GM21367 (cell line): ENCODE results near the gene PSKH1.
"Not testable (repeated sequence)": the region's sequence is repeated elsewhere in the genome, so short reads cannot be mapped to it uniquely, and the experiment has no call there.

ENCODE experiments used
- ATAC-seq: cut with Tn5 transposase; IDR thresholded peaks from one replicate; pipeline ENCODE4 v1.9.1; 2021; ENCODE audit not compliant: unreplicated experiment

PSKH1 gene

DNA sequence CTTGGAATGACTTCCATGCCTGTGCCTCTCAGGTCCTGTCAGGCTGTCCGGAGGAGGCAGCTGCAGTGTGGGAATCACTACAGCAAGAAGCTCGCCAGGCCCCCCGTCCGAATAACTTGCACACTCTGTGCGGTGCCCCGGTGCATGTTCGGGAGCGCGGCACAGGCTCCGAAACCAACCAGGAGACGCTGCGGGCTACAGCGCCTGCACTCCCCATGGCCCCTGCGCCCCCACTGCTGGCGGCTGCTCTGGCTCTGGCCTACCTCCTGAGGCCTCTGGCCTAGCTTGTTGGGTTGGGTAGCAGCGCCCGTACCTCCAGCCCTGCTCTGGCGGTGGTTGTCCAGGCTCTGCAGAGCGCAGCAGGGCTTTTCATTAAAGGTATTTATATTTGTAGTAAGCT lies 7.1 kb upstream of the PSKH1 start:
- ATAC-seq: no peak

GRCh38 chr16:67886387-67886786 lies 6.7 kb upstream of the PSKH1 start:
- no peak for ATAC-seq

- ATAC-seq: no peak
These were observed 4.7 kb upstream of the PSKH1 start for GRCh38 chr16:67888331-67888730.

- no peak for ATAC-seq
These were observed 679 bp upstream of the PSKH1 start for GRCh38 chr16:67892375-67892774.

DNA sequence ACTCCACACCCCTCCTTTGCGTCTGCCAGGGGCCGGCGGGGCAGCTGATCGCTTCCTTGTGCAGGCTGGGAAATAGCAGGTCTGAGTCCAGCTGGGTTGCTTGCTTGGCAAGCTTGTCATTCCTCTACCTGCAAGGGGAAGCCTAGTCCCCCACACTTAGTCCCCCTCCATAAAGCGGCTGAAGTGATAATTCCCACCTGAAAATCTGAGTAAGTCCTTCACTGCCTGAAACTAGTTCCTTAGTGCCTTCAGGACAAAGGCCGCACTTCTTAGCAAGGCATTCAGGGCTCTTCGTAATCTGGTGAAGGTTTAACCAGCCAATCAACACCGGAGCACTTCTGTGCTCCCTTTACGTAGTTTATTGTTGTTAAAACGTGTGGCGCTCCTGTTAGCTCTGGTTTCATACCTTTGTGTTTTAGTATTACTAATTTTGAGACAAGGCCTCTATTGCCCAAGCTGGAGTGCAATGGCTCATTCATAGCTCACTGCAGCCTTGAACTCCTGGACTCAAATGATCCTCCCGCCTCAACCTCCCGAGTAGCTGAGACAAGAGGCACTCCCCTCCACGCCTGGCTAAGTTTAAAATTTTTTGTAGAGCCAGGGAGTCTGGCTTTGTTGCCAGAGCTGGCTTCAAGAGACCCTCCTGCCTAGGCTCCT lies 817 bp downstream of the PSKH1 start:
- peak; percentile 16 for ATAC-seq

GRCh38 chr16:67897231-67897630 lies 4.2 kb downstream of the PSKH1 start:
- ATAC-seq: no peak

DNA sequence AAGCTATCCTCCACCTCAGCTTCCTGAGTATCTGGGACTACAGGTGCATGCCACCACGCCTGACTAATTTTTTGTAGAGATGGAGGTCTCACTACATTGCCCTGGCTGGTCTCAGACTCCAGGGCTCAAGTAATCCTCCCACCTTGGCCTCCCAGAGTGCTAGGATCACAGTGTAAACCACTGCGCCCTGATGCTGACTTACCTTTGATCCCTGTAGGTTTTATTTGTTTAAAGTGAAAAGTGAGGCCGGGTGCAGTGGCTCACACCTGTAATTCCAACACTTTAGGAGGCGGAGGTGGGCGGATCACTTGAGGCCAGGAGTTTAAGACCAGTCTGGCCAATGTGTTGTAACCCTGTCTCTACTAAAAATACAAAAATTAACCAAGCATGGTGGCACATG lies 8.7 kb downstream of the PSKH1 start:
- ATAC-seq: no peak

DNA sequence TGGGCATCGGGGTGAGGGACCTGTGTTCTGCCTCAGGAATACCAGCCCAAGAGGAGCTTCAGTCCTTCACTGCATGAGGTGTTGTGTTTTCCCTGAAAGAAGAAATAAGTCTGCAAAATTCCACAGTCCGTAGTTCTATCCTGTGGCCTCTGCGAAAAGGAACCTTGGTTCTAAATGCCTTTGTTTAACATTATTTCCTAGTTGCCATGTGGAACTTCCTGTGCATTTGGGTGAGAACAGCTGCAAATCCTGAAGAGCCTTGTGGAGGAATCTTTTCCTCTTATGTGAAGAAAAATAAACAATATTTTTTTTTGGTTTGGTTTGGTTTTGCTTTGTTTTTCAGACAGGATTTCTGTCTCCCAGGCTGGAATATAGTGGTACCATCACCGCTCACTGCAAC lies 9.8 kb downstream of the PSKH1 start:
- no peak for ATAC-seq

- ATAC-seq: no peak
These were observed 14.5 kb downstream of the PSKH1 start for GRCh38 chr16:67907397-67908180.

- ATAC-seq: no peak
These were observed 16.1 kb downstream of the PSKH1 start for GRCh38 chr16:67909056-67909742.

GRCh38 chr16:67910158-67910557 lies 17.1 kb downstream of the PSKH1 start:
- ATAC-seq: no peak

DNA sequence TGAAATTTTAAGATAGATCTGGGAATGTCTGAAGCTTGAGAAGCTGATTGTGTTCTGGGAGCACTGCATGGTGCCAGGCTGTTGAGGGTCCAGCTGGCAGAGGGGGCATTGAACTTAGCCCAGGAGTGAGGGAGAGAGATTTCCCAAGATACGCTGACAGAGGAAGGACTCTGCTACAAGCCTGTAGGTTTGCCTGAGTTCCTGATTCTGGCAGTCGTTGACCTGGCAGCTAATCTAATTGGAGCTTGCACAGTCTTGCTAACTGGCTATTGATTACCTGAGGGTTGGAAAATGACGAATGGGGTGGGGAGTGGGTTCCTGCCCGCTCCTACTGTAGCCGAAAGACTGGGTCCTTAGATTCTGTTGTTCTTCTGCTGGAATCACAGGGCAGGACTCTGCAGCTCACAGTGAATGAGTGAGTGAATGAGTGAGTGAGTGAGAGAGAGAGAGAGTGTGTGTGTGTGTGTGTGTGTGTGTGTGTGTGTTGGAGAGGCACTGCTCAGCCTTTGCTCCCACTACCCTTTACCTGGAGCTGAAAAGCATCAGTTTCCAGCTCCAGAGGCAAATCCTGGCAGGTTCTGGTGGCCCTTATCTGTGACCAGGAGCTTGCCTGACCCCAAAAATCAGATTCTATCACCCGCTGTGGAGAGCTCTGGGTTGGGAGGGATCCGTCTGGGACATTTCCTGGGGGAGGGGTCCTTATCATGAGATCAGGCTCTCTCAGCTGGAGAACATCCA lies 21.9 kb downstream of the PSKH1 start:
- ATAC-seq: no peak

DNA sequence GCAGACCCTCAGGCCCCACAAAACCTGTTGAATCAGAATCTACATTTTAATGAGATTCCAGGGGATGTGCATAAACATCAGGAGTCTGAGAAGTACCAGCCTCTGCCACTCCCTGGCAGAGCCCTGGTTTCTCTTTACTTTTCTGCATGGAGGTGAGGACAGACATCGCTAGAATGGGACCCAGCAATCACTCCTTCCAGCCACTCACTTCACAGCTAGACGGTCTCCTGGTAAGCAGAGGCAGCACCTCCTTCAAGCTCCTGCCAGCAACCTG lies 22.4 kb downstream of the PSKH1 start:
- ATAC-seq: not testable (repeated sequence)

GRCh38 chr16:67915831-67916723 lies 23.0 kb downstream of the PSKH1 start:
- ATAC-seq: no peak

DNA sequence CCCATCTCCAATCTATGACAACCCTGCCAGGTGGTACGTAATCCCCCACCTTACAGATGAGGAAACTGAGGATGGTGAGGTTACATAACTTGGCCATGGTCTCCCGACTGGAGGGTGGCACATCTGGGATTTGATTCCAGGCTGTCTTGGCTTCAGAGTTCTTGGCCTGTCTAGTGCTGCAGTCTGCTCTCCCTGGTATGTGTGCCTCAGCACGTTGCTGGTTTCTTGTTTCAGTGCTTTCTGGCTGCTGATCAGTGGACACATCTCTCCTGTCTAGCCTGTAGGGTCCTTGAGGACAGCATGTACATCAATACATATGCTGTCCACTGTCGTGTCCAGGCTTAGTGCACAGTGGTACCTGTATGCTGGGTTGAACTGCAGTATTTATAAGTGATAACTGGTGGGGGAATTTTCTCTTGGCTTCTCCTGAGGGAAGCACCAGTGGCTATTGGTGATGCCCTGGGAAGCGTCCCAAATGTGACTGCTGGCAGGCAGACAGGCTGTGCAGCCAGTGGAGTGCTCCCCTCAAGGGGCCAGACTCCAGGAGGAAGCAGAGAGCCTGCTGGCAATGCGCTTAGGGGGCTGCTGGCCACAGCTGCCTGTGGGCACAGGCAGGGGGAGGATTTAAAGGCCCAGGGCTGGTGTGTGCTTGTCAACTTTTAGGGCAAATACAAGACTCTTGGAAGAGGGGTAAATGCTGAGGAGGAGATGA lies 24.2 kb downstream of the PSKH1 start:
- ATAC-seq: no peak

DNA sequence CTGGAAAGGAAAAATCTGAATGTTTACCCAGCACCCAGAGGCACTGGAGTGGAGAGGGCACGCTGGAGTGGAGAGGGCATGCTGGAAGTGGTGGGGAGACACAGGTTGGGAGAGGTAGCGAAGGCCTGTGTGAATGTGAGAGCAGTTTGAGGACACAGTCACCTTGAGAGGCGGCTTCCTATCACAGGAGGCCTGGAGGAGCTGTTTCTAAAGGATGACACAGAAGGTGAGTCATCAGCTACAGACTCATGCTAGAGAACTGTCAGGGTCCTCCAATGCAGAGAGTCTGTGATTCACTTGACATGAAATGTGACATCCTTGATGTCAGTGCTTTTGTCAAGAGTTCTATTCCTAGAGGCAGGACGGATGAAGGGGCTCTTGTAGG lies 24.8 kb downstream of the PSKH1 start:
- no peak for ATAC-seq

- ATAC-seq: no peak
These were observed 26.7 kb downstream of the PSKH1 start for GRCh38 chr16:67919622-67920221.

GRCh38 chr16:67922221-67922620 lies 29.2 kb downstream of the PSKH1 start:
- ATAC-seq: no peak

- no peak for ATAC-seq
These were observed 29.7 kb downstream of the PSKH1 start for GRCh38 chr16:67922740-67923139.
